NCI-H1092 treated with DMSO at 0.1 percent for 48 hours (cell line): ENCODE data around the gene CCDC152.
"Not testable (repeated sequence)": the region's sequence is repeated elsewhere in the genome, so short reads cannot be mapped to it uniquely, and the experiment has no call there.

Experiments
- DNase-seq: peaks from one replicate; lab custom pipeline; 2025; lab: John Stamatoyannopoulos, UW

Gene CCDC152

DNA sequence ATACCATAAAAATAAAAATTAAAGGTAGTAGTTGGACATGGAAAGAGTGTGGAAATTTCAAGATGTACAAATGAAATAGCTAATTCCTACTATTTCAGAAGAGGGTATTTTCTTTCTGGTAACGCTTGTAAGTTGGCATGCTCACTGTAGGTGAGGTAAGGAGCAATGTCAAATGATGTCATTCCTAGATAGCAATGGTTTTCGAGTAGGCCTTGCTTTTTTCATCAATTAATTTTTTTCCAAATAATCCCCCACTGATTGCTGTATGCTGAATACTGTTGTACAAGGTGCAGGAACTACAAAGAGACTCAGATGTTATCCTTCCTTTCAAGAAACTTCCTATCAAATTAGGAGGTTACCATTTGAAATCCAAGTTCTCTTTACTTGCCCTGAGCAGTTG, 56.0 kb downstream of the CCDC152 start:
- no peak for DNase-seq

- DNase-seq, result no peak
Measured at GRCh38 chr5:42813533-42813932, 56.9 kb downstream of the CCDC152 start.

GRCh38 chr5:42816546-42816945, 59.9 kb downstream of the CCDC152 start:
- not testable (repeated sequence) for DNase-seq

DNA sequence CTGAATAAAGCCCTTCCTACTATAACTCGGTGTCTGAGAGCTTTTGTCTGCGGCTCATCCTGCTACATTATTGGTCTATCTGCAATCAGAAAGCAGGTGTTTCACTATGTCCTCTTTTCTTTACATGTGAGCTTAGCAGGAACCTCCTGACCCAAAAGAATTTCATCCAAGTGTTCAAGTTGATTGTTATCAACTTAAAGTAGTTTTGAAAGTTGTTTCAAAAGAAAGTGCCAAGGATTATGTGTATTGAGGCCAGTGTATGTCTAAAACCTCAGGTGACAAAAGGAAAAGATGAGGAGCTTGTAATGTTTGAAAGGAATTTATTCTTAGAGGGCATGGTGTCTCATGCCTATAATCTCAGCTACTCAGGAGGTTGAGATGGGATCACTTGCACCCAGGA, 63.1 kb downstream of the CCDC152 start:
- no peak for DNase-seq

GRCh38 chr5:42822548-42822947, 65.9 kb downstream of the CCDC152 start:
- no peak for DNase-seq

DNA sequence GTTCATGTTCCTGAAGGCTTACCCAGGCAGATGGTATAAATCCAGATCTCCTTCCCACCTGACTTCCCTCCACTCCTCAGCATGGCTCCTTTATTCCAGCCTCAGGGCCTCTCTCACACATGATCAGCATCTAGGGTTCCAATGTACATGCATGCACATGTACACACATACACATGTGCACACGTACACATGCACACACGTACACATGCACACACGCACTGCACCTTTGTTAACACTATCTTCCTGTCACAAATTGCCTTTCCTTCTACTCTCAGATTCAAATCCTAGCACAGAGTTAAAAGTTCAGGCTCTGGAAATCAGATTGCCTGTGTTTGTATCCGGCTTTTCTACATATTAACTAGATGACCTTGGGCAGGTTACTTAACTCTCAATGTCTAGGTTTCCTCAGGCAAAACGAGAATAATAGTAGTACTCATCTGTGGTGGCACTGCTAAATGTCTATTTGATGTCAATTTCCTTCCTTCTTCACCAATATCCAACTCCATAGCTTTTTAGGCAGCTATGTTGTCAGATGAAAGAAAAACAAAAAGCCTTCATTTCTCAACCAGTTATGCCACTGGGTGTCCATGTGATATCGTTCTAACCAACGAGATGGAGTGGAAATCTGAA, 67.8 kb downstream of the CCDC152 start:
- no peak for DNase-seq

DNA sequence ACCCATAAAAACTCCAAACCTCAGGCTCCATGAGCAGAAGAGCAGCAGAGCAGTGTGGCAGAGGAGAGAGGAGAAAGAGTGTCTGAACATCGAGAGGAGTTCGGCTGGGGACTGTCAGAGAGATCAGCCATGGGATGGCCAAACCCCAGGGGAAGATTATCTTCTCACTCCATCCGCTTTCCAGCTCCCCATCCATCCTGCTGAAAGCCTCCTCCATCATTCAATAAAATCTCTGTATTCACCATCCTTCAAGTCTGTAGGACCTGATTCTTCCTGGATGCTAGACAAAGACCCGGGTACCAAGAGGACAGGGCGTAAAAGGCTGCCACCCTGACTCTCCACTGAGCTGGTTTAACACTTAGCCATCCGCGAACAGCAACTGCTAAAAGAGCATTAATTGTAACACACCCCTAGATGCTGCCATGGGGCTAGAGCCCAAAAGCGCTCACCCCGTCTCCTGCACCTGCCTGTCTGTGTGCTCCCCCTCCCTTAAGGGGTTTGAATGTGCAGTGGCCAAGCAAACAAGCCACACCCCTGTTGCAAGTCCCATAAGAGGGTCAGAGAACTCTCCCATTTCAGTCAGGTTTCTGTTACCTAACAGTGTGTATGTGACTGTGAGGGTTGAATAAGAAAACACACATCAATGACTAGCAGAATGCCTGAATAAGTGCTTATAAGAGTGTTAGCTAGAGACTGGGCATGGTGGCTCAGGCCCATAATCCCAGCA, 69.0 kb downstream of the CCDC152 start:
- DNase-seq, result no peak

- DNase-seq, result no peak
Measured at GRCh38 chr5:42826757-42827515, 70.3 kb downstream of the CCDC152 start.

- no peak for DNase-seq
Measured at GRCh38 chr5:42828671-42829070, 72.1 kb downstream of the CCDC152 start.

DNA sequence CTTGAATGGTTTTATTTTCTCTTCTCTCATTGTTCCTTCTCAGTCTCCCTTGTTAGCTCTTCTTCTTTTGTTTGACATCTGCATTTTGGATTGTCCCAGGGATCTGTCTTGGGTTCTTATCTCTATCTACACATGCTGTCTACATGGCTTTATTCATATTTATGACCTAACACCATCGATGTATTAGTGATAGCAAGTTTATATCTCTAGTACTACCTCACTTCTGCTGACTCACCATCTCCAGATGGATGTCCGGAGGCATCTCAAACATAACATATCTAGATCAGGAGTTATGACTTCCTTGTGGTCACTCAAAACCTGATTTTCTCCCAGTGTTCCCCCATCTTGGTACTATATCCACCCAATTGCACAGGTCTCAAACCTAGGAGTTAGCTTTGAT, 74.3 kb downstream of the CCDC152 start:
- DNase-seq, result no peak

- DNase-seq, result no peak
Measured at GRCh38 chr5:42832060-42832459, 75.4 kb downstream of the CCDC152 start.

- no peak for DNase-seq
Measured at GRCh38 chr5:42836070-42836769, 79.6 kb downstream of the CCDC152 start.

DNA sequence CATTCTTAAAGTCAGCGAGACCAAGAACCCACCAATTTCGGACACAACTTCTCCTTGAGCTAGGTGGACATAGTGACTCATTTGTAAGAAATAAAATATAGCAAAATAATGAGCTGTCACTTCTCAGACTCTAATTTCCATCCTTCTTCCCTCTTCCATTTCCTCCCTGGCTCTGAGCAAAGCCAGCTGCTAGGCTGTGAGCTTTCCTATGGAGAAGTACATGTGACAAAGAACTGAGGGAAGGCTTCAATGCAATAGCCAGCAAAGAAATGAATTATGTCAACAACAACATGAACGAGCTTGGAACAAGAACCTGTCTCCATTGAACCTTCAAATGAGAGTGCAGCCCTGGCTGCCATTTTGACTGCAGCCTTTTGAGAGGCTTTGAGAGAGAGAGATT, 81.0 kb downstream of the CCDC152 start:
- no peak for DNase-seq

DNA sequence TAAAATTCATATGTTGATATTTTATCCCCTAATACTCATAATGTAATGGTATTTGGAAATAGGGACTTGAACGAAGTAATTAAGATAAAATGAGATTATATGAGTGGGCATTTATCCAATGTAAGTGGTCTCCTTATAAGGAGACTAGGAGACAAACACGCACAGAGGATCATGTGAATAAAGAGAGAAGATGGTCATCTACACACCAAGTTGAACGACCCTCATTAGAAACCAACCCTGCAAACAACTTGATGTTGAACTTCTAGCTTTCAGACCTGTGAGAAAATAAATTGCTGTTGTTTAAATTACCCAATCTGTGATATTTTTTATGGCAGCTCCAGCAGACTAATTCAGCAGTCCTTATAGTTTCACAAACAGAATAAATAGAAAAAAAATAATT, 82.6 kb downstream of the CCDC152 start:
- no peak for DNase-seq

- no peak for DNase-seq
Measured at GRCh38 chr5:42840269-42840668, 83.7 kb downstream of the CCDC152 start.

- DNase-seq, result no peak
Measured at GRCh38 chr5:42840842-42841567, 84.4 kb downstream of the CCDC152 start.

GRCh38 chr5:42842921-42843641, 86.5 kb downstream of the CCDC152 start:
- DNase-seq, result no peak

- DNase-seq, result no peak
Measured at GRCh38 chr5:42843675-42844292, 87.2 kb downstream of the CCDC152 start.

DNA sequence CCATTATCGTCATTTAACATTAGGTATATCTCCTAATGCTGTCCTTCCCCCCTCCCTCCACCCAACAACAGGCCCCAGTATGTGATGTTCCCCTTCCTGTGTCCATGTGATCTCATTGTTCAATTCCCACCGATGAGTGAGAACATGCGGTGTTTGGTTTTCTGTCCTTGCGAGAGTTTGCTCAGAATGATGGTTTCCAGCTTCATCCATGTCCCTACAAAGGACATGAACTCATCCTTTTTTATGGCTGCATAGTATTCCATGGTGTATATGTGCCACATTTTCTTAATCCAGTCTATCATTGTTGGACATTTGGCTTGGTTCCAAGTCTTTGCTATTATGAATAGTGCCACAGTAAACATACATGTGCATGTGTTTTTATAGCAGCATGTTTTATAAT, 87.8 kb downstream of the CCDC152 start:
- DNase-seq, result not testable (repeated sequence)

DNA sequence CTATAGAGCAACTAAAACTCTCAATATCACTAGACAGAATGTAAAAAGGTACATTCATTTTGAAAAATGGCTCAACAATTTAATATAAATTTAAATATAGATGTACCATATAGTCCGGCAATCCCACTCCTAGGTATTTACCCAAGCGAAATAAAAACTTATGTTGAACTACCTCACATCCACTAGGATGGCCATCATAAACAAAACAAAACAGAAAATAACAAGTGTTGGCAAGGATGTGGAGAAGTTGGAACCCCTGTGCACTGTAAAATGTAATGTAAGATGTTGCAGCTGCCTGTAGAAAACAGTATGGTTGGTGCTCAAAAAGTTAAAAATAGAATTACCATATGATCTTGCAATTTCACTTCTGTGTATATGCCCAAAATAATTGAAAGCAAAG, 91.9 kb downstream of the CCDC152 start:
- DNase-seq, result no peak

- no peak for DNase-seq
Measured at GRCh38 chr5:42851481-42851880, 94.9 kb downstream of the CCDC152 start.
